ENCODE measurements around the gene ME2.

DNA sequence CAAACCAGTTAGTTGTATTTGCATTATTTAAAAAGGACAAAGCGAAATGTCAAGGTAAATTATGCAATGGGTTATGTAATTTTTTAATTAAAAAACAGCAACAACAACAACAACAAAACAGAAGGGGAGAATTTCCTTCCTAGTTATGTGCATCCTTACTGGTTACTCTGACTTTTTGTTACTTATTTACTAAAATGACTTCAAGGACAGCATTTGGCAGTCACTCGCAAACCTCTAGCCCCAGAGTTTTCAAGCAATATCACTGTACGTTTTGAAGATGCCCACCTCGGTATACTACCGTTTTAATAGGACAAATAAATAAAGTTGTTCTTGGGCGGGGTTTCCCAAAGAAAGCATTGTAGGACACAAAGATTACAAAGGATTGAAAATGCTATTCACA lies 34.4 kb upstream of the ME2 start:
- TF ChIP-seq, protein P1, sequence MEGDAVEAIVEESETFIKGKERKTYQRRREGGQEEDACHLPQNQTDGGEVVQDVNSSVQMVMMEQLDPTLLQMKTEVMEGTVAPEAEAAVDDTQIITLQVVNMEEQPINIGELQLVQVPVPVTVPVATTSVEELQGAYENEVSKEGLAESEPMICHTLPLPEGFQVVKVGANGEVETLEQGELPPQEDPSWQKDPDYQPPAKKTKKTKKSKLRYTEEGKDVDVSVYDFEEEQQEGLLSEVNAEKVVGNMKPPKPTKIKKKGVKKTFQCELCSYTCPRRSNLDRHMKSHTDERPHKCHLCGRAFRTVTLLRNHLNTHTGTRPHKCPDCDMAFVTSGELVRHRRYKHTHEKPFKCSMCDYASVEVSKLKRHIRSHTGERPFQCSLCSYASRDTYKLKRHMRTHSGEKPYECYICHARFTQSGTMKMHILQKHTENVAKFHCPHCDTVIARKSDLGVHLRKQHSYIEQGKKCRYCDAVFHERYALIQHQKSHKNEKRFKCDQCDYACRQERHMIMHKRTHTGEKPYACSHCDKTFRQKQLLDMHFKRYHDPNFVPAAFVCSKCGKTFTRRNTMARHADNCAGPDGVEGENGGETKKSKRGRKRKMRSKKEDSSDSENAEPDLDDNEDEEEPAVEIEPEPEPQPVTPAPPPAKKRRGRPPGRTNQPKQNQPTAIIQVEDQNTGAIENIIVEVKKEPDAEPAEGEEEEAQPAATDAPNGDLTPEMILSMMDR (IDR thresholded peaks at IDR 0.05) = no peak
- TF ChIP-seq POLR2A (IDR thresholded peaks at IDR 0.05) = no peak
